Measurements from ENCODE around the gene GPX3.
A peak's percentile ranks its signal among the peaks of the same experiment; 100 is the strongest.

The GPX3 gene

GRCh38 chr5:151033217-151033934 is 13.0 kb downstream of the GPX3 start:
- no peak overlapping the region for H3K4me3 ChIP-seq (ENCODE audit: low read depth, low read length)
- H3K27me3 ChIP-seq (ENCODE audit: control insufficient read depth, insufficient read depth, low read length): no peaks in the 10 kb centered on the region
- H3K9me3 ChIP-seq (ENCODE audit: control insufficient read depth, insufficient read depth, low read depth, low read length): no peaks in the 10 kb centered on the region
- H3K36me3 ChIP-seq (ENCODE audit: control insufficient read depth, insufficient read depth, low read length): peaks cover 55% of the 10 kb centered on the region
- H3K9ac ChIP-seq (ENCODE audit: low read length): no peak overlapping the region
- H3K27ac ChIP-seq (ENCODE audit: low read depth, low read length): no peak overlapping the region
- H3K4me1 ChIP-seq (ENCODE audit: control insufficient read depth, insufficient read depth, low read length): no peaks in the 10 kb centered on the region

GRCh38 chr5:151034422-151035379 is 14.3 kb downstream of the GPX3 start:
- Histone ChIP-seq H3K9ac (ENCODE audit: low read length) (no peak overlapping the region), H3K36me3 (ENCODE audit: control insufficient read depth, insufficient read depth, low read length) (peaks cover 58% of the 10 kb centered on the region), H3K4me1 (ENCODE audit: control insufficient read depth, insufficient read depth, low read length) (no peaks in the 10 kb centered on the region), H3K27ac (ENCODE audit: low read depth, low read length) (no peak overlapping the region), H3K4me3 (ENCODE audit: low read depth, low read length) (no peak overlapping the region), H3K9me3 (ENCODE audit: control insufficient read depth, insufficient read depth, low read depth, low read length) (no peaks in the 10 kb centered on the region), H3K27me3 (ENCODE audit: control insufficient read depth, insufficient read depth, low read length) (no peaks in the 10 kb centered on the region)

- Histone ChIP-seq H3K4me1 (ENCODE audit: control insufficient read depth, insufficient read depth, low read length) (no peaks in the 10 kb centered on the region), H3K27me3 (ENCODE audit: control insufficient read depth, insufficient read depth, low read length) (no peaks in the 10 kb centered on the region), H3K9ac (ENCODE audit: low read length) (no peak overlapping the region), H3K9me3 (ENCODE audit: control insufficient read depth, insufficient read depth, low read depth, low read length) (no peaks in the 10 kb centered on the region), H3K4me3 (ENCODE audit: low read depth, low read length) (no peak overlapping the region), H3K27ac (ENCODE audit: low read depth, low read length) (no peak overlapping the region), H3K36me3 (ENCODE audit: control insufficient read depth, insufficient read depth, low read length) (peaks cover 60% of the 10 kb centered on the region)
Measured at GRCh38 chr5:151036556-151036955, 16.2 kb downstream of the GPX3 start.

GRCh38 chr5:151037561-151038411 is 17.4 kb downstream of the GPX3 start:
- Histone ChIP-seq H3K36me3 (ENCODE audit: control insufficient read depth, insufficient read depth, low read length) (peaks cover 66% of the 10 kb centered on the region), H3K4me1 (ENCODE audit: control insufficient read depth, insufficient read depth, low read length) (no peaks in the 10 kb centered on the region), H3K4me3 (ENCODE audit: low read depth, low read length) (no peak overlapping the region), H3K27ac (ENCODE audit: low read depth, low read length) (no peak overlapping the region), H3K9me3 (ENCODE audit: control insufficient read depth, insufficient read depth, low read depth, low read length) (no peaks in the 10 kb centered on the region), H3K9ac (ENCODE audit: low read length) (no peak overlapping the region), H3K27me3 (ENCODE audit: control insufficient read depth, insufficient read depth, low read length) (no peaks in the 10 kb centered on the region)

- Histone ChIP-seq H3K9ac (ENCODE audit: low read length) (no peak overlapping the region), H3K27ac (ENCODE audit: low read depth, low read length) (no peak overlapping the region), H3K36me3 (ENCODE audit: control insufficient read depth, insufficient read depth, low read length) (peaks cover 70% of the 10 kb centered on the region)
Measured at GRCh38 chr5:151038412-151038745, 18.0 kb downstream of the GPX3 start.

GRCh38 chr5:151038801-151039238 is 18.4 kb downstream of the GPX3 start:
- no peaks in the 10 kb centered on the region for H3K9me3 ChIP-seq (ENCODE audit: control insufficient read depth, insufficient read depth, low read depth, low read length)
- H3K4me3 ChIP-seq (ENCODE audit: low read depth, low read length): no peak overlapping the region
- H3K27ac ChIP-seq (ENCODE audit: low read depth, low read length): no peak overlapping the region
- H3K27me3 ChIP-seq (ENCODE audit: control insufficient read depth, insufficient read depth, low read length): no peaks in the 10 kb centered on the region
- peaks cover 66% of the 10 kb centered on the region for H3K36me3 ChIP-seq (ENCODE audit: control insufficient read depth, insufficient read depth, low read length)
- no peaks in the 10 kb centered on the region for H3K4me1 ChIP-seq (ENCODE audit: control insufficient read depth, insufficient read depth, low read length)
- H3K9ac ChIP-seq (ENCODE audit: low read length): no peak overlapping the region

More at GRCh38 chr5:151038412-151038745, 18.0 kb downstream of the GPX3 start:
- Histone ChIP-seq H3K27me3 (ENCODE audit: control insufficient read depth, insufficient read depth, low read length) (no peaks in the 10 kb centered on the region), H3K4me3 (ENCODE audit: low read depth, low read length) (no peak overlapping the region), H3K9me3 (ENCODE audit: control insufficient read depth, insufficient read depth, low read depth, low read length) (no peaks in the 10 kb centered on the region), H3K4me1 (ENCODE audit: control insufficient read depth, insufficient read depth, low read length) (no peaks in the 10 kb centered on the region)

- Histone ChIP-seq H3K9ac (ENCODE audit: low read length) (no peak overlapping the region), H3K27ac (ENCODE audit: low read depth, low read length) (no peak overlapping the region), H3K36me3 (ENCODE audit: control insufficient read depth, insufficient read depth, low read length) (peaks cover 60% of the 10 kb centered on the region), H3K9me3 (ENCODE audit: control insufficient read depth, insufficient read depth, low read depth, low read length) (no peaks in the 10 kb centered on the region), H3K4me3 (ENCODE audit: low read depth, low read length) (no peak overlapping the region), H3K27me3 (ENCODE audit: control insufficient read depth, insufficient read depth, low read length) (no peaks in the 10 kb centered on the region), H3K4me1 (ENCODE audit: control insufficient read depth, insufficient read depth, low read length) (no peaks in the 10 kb centered on the region)
Measured at GRCh38 chr5:151039665-151040064, 19.3 kb downstream of the GPX3 start.

- H3K36me3 ChIP-seq (ENCODE audit: control insufficient read depth, insufficient read depth, low read length): peaks cover 55% of the 10 kb centered on the region
- no peaks in the 10 kb centered on the region for H3K4me1 ChIP-seq (ENCODE audit: control insufficient read depth, insufficient read depth, low read length)
- no peak overlapping the region for H3K27ac ChIP-seq (ENCODE audit: low read depth, low read length)
- no peak overlapping the region for H3K4me3 ChIP-seq (ENCODE audit: low read depth, low read length)
- H3K9me3 ChIP-seq (ENCODE audit: control insufficient read depth, insufficient read depth, low read depth, low read length): no peaks in the 10 kb centered on the region
- H3K27me3 ChIP-seq (ENCODE audit: control insufficient read depth, insufficient read depth, low read length): no peaks in the 10 kb centered on the region
- H3K9ac ChIP-seq (ENCODE audit: low read length): no peak overlapping the region
Measured at GRCh38 chr5:151040211-151040747, 19.9 kb downstream of the GPX3 start.

- no peak overlapping the region for H3K9ac ChIP-seq (ENCODE audit: low read length)
- peaks cover 54% of the 10 kb centered on the region for H3K36me3 ChIP-seq (ENCODE audit: control insufficient read depth, insufficient read depth, low read length)
- H3K27ac ChIP-seq (ENCODE audit: low read depth, low read length): no peak overlapping the region
- no peak overlapping the region for H3K4me3 ChIP-seq (ENCODE audit: low read depth, low read length)
- no peaks in the 10 kb centered on the region for H3K27me3 ChIP-seq (ENCODE audit: control insufficient read depth, insufficient read depth, low read length)
- H3K4me1 ChIP-seq (ENCODE audit: control insufficient read depth, insufficient read depth, low read length): no peaks in the 10 kb centered on the region
- no peaks in the 10 kb centered on the region for H3K9me3 ChIP-seq (ENCODE audit: control insufficient read depth, insufficient read depth, low read depth, low read length)
Measured at GRCh38 chr5:151041577-151042268, 21.3 kb downstream of the GPX3 start.

- no peak overlapping the region for H3K27ac ChIP-seq (ENCODE audit: low read depth, low read length)
- H3K4me1 ChIP-seq (ENCODE audit: control insufficient read depth, insufficient read depth, low read length): no peaks in the 10 kb centered on the region
Measured at GRCh38 chr5:151042453-151043093, 22.2 kb downstream of the GPX3 start.

More at GRCh38 chr5:151042453-151043093, 22.2 kb downstream of the GPX3 start:
- H3K4me3 ChIP-seq (ENCODE audit: low read depth, low read length): no peak overlapping the region
- peak overlapping the region; percentile 4 for H3K9ac ChIP-seq (ENCODE audit: low read length)
- peaks cover 54% of the 10 kb centered on the region for H3K36me3 ChIP-seq (ENCODE audit: control insufficient read depth, insufficient read depth, low read length)
- H3K27me3 ChIP-seq (ENCODE audit: control insufficient read depth, insufficient read depth, low read length): no peaks in the 10 kb centered on the region
- H3K9me3 ChIP-seq (ENCODE audit: control insufficient read depth, insufficient read depth, low read depth, low read length): no peaks in the 10 kb centered on the region
